SK-N-SH (cell line): Measurements from ENCODE around the gene DSP.

Source experiments
- EP300 ChIP-seq, 2 experiments: IDR thresholded peaks; 2 replicates each; pipeline versions ENCODE4 v1.4.0 to v1.6.1; 2012; ENCODE audit warnings: borderline replicate concordance in 1 of 2, low read depth in 1 of 2, low read length in 1 of 2
- POLR2AphosphoS5 ChIP-seq: IDR thresholded peaks from 2 replicates; pipeline ENCODE4 v1.6.1; 2012; ENCODE audit warnings: low read depth, low read length
- TF ChIP-seq, protein P1 (sequence below): IDR thresholded peaks from 2 replicates; pipeline ENCODE4 v1.4.0; 2012; ENCODE audit warnings: low read depth
- TF ChIP-seq, protein P2 (sequence below): fragments of 200-600 bp; sonication (generic); IDR thresholded peaks from 2 replicates; pipeline ENCODE4 v1.6.1; 2017; ENCODE audit warnings: antibody characterized with exemption, mild to moderate bottlenecking, moderate library complexity
- TF ChIP-seq, protein P3 (sequence below): IDR thresholded peaks from 2 replicates; pipeline ENCODE4 v1.6.1; 2012; ENCODE audit warnings: mild to moderate bottlenecking, low read depth, low read length, moderate library complexity
- TF ChIP-seq, protein P4 (sequence below): fragments of 150-350 bp; IDR thresholded peaks from 2 replicates; pipeline ENCODE4 v1.6.1; 2017; ENCODE audit warnings: antibody characterized with exemption, low read length, low read depth, borderline replicate concordance

DNA sequence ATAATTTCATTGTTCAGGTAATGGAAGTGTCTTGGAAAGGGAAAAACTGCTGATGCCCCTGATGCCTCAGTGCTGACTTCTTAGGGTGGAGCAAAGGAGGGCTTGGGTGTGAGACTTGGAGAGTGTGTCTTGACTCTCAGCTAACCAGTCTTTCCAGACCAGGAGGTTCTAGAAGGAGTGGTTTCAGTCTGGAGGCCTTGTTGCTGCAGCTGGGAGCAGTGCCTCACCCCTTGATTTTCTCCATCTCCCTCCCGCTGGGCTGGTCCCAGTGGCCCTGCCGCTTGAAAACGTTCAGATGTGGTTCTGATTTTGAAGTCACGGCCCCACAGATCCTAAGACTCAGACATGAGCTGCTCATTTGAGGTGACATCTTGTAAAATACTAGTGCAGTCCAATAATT lies 5.4 kb downstream of the DSP start:
- TF ChIP-seq, protein P1, sequence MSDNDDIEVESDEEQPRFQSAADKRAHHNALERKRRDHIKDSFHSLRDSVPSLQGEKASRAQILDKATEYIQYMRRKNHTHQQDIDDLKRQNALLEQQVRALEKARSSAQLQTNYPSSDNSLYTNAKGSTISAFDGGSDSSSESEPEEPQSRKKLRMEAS = no peak
- TF ChIP-seq, protein P2, sequence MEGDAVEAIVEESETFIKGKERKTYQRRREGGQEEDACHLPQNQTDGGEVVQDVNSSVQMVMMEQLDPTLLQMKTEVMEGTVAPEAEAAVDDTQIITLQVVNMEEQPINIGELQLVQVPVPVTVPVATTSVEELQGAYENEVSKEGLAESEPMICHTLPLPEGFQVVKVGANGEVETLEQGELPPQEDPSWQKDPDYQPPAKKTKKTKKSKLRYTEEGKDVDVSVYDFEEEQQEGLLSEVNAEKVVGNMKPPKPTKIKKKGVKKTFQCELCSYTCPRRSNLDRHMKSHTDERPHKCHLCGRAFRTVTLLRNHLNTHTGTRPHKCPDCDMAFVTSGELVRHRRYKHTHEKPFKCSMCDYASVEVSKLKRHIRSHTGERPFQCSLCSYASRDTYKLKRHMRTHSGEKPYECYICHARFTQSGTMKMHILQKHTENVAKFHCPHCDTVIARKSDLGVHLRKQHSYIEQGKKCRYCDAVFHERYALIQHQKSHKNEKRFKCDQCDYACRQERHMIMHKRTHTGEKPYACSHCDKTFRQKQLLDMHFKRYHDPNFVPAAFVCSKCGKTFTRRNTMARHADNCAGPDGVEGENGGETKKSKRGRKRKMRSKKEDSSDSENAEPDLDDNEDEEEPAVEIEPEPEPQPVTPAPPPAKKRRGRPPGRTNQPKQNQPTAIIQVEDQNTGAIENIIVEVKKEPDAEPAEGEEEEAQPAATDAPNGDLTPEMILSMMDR = no peak
- TF ChIP-seq POLR2AphosphoS5 (no peak), EP300 (IDR thresholded peaks at IDR 0.05; ENCODE audit: borderline replicate concordance in 1 of 2, low read depth in 1 of 2, low read length in 1 of 2) (no peak)
- TF ChIP-seq, protein P3, sequence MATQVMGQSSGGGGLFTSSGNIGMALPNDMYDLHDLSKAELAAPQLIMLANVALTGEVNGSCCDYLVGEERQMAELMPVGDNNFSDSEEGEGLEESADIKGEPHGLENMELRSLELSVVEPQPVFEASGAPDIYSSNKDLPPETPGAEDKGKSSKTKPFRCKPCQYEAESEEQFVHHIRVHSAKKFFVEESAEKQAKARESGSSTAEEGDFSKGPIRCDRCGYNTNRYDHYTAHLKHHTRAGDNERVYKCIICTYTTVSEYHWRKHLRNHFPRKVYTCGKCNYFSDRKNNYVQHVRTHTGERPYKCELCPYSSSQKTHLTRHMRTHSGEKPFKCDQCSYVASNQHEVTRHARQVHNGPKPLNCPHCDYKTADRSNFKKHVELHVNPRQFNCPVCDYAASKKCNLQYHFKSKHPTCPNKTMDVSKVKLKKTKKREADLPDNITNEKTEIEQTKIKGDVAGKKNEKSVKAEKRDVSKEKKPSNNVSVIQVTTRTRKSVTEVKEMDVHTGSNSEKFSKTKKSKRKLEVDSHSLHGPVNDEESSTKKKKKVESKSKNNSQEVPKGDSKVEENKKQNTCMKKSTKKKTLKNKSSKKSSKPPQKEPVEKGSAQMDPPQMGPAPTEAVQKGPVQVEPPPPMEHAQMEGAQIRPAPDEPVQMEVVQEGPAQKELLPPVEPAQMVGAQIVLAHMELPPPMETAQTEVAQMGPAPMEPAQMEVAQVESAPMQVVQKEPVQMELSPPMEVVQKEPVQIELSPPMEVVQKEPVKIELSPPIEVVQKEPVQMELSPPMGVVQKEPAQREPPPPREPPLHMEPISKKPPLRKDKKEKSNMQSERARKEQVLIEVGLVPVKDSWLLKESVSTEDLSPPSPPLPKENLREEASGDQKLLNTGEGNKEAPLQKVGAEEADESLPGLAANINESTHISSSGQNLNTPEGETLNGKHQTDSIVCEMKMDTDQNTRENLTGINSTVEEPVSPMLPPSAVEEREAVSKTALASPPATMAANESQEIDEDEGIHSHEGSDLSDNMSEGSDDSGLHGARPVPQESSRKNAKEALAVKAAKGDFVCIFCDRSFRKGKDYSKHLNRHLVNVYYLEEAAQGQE = no peak
- TF ChIP-seq, protein P4, sequence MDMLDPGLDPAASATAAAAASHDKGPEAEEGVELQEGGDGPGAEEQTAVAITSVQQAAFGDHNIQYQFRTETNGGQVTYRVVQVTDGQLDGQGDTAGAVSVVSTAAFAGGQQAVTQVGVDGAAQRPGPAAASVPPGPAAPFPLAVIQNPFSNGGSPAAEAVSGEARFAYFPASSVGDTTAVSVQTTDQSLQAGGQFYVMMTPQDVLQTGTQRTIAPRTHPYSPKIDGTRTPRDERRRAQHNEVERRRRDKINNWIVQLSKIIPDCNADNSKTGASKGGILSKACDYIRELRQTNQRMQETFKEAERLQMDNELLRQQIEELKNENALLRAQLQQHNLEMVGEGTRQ = no peak
